ENCODE measurements around the gene KLHL5.

- TF ChIP-seq, protein P1, sequence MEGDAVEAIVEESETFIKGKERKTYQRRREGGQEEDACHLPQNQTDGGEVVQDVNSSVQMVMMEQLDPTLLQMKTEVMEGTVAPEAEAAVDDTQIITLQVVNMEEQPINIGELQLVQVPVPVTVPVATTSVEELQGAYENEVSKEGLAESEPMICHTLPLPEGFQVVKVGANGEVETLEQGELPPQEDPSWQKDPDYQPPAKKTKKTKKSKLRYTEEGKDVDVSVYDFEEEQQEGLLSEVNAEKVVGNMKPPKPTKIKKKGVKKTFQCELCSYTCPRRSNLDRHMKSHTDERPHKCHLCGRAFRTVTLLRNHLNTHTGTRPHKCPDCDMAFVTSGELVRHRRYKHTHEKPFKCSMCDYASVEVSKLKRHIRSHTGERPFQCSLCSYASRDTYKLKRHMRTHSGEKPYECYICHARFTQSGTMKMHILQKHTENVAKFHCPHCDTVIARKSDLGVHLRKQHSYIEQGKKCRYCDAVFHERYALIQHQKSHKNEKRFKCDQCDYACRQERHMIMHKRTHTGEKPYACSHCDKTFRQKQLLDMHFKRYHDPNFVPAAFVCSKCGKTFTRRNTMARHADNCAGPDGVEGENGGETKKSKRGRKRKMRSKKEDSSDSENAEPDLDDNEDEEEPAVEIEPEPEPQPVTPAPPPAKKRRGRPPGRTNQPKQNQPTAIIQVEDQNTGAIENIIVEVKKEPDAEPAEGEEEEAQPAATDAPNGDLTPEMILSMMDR (IDR thresholded peaks at IDR 0.05): no peak
- TF ChIP-seq EP300 (IDR thresholded peaks at IDR 0.05) (no peak), SMC3 (IDR thresholded peaks at IDR 0.05) (no peak), E2F6 (IDR thresholded peaks at IDR 0.05; ENCODE audit: borderline replicate concordance, low read depth) (no peak)
These were observed 37.6 kb upstream of the KLHL5 start for GRCh38 chr4:39024311-39024865.

Measured in A549 (cell line).